ENCODE data around the gene FOXP1.
A peak's percentile ranks its signal among the peaks of the same experiment; 100 is the strongest.
"Not testable (repeated sequence)": the region's sequence is repeated elsewhere in the genome, so short reads cannot be mapped to it uniquely, and the experiment has no call there.

FOXP1 gene

DNA sequence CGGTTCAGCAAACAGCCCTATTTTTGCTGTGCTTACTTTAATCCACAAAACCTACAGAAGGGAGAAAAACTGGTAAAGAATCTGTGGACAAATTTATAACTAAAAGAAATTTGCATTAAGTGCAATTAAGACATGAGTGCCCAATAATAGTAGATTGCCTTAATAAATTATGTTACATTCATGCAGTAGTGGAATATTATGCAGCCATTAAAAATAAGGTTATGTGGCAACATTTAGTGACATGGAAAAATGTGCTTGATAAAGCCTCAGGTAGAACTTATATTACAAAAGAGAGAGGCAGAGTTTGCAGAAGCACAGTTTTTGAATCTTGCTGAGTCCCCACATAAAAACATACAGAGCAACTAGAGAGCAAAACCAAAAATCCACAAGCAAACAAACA, 253.0 kb downstream of the FOXP1 start:
- no peak for DNase-seq (ENCODE audit: low read depth)

- DNase-seq (ENCODE audit: low read depth) = no peak
Observed at GRCh38 chr3:71329817-71330216, 253.7 kb downstream of the FOXP1 start.

DNA sequence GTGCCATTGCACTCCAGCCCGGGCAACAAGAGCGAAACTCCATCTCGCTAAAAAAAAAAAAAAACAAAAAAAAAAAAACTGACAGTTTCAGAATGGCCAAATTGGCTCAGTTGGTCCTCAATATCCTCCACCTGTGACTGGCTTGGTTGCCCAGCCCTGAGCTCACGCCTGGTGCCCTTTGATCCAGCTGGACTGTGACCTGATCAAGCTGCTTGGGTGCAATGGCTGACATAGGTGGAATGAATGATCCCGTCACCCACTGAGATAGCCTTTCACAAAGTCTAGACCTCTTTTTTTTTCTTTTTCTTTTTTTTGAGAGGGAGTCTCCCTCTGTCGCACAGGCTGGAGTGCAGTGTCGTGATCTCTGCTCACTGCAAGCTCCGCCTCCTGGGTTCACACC, 254.6 kb downstream of the FOXP1 start:
- no peak for DNase-seq (ENCODE audit: low read depth)

- no peak for DNase-seq (ENCODE audit: low read depth)
Observed at GRCh38 chr3:71327936-71328335, 255.6 kb downstream of the FOXP1 start.

GRCh38 chr3:71325715-71326114, 257.8 kb downstream of the FOXP1 start:
- DNase-seq (ENCODE audit: low read depth) = no peak

- not testable (repeated sequence) for DNase-seq (ENCODE audit: low read depth)
Observed at GRCh38 chr3:71324224-71324623, 259.3 kb downstream of the FOXP1 start.

- DNase-seq (ENCODE audit: low read depth) = no peak
Observed at GRCh38 chr3:71323558-71323957, 260.0 kb downstream of the FOXP1 start.

DNA sequence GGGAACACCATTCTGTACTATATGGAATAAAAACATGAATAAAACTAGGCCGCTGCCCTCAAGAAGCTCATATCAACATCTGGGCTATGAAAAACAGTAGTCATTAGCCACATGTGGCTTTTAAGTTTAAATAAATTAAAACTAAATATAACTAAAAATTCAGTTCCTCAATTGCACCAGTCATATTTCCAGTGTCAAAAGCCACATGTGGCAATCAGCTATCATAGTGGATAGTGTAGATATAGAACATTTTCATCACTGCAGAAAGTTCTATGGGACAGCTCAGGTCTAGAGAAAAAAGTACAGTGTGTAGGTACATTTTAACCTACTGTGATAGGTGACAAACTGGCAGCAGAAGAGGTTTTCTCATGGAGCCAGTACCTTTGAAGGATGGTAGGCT, 261.4 kb downstream of the FOXP1 start:
- DNase-seq (ENCODE audit: low read depth) = no peak

- no peak for DNase-seq (ENCODE audit: low read depth)
Observed at GRCh38 chr3:71319771-71320170, 263.8 kb downstream of the FOXP1 start.

DNA sequence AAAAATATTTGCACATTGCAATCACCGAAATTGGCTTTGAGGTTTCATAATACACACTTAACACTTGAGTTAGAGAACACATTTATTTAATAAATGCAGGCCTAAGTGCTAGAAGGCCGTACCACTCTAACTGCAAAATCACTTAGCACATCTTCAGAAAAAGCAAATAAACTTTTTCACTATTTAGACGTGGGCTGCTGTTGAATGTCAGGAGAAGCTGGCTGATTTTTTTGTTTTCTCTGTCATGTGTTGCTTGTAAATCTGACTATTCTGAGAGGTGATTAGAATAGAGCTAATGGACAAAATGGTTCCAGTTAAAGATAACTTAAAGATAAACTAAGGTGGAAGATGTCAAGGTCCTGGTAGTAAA, 265.1 kb downstream of the FOXP1 start:
- no peak for DNase-seq (ENCODE audit: low read depth)

DNA sequence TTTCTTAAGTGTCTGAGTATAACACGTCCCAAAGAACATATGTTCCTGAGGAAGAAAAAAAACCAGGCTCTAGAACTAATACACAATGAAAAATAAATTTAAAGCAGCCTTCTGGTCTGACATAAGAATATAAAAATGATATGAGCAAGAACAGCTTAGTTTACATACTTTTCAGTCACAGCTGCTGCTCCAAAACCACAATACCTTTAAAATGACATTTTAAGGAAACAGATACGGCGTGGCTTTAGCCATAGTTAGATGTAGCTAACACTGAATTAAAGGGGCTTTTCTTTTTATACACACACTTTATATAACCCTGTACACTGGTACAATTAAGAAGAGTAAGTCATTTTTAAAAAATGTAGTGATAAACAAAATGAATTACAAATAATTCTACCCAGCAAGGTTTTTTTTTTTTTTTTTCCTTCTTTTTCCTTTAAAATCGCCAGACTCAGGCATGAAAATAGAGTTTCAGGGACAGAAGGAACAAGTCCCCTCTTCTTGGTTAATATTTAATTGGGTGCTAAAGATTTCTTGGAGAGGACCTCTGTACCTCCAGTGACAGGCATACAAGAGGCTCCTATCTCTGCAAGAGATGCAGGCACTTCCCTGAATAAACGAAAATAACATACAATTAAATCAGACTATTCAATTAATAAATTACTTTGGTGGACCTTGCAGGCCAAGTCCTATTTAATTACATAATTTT, 265.6 kb downstream of the FOXP1 start:
- no peak for DNase-seq (ENCODE audit: low read depth)

- no peak for DNase-seq (ENCODE audit: low read depth)
Observed at GRCh38 chr3:71317140-71317539, 266.4 kb downstream of the FOXP1 start.

GRCh38 chr3:71316066-71316777, 267.3 kb downstream of the FOXP1 start:
- DNase-seq (ENCODE audit: low read depth) = no peak

DNA sequence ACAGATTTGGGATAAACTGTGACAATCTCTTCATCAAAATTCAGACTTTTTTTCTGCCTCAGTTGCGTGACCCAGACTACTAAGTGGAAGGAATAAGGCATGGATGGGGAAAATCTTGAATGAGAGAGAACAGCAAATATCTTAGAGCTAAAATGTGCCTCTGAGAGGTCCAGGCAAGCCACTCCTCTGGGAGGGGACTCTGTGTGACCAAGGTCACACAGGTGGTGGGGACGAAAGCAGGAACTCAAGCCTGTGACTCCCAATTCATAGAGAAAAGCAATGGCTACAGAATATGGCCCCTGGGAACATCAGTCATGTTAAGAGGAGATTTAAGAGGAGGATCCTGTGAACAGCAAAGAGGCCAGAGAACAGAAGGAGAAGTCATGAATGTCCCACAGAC, 268.1 kb downstream of the FOXP1 start:
- DNase-seq (ENCODE audit: low read depth) = no peak

DNA sequence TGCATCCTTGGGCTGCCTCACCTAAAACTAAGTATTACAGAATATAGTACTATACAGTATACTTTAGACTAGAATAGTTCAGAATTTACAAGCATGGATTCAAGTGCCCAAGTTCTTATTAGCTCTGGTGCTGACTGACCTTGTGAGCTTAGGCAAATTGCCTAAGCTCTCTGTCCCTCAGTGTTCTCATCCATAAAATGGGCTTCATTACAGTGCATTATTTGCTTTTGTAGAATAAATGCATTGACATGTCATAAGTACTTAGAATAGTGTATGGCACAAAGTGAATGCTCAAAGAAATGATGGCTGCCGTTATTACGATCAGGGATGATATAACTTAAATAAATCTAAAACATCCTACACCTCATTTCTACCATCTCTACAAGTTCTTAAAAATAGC, 269.7 kb downstream of the FOXP1 start:
- DNase-seq (ENCODE audit: low read depth) = no peak

DNA sequence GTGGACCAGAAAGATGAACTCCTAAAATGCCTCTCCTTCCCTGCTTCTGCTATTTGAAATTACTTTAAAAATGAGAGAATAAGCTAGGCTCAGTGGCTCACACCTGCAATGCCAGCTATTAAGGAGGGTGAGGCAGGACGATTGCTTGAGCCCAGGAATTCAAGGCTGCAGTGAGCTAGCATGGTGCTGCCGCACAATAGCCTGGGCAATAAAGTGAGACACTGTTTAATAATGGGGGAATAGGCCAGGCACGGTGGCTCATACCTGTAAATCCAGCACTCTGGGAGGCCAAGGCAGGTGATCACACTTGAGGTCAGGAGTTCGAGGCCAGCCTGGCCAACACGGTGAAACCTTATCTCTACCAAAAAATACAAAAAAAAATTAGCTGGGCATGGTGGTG, 271.1 kb downstream of the FOXP1 start:
- DNase-seq (ENCODE audit: low read depth) = no peak

DNA sequence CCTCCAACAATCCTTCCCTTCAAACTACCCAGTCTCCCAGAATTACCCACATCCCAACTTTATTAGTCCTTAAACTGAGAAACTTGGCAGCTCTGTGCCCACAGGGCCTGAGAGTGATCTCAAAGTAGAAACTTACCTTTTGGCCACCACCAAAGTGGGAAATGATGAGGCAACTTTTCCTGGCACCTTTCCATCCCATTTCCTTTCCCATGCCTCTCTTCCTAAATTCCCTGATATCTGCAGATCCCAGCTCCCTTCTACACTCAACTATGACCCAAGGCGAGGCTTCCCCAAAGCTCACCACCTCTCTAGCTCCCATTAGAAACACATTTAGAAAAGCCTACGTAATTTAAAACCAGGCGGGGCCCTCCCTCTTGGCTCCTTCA, 271.9 kb downstream of the FOXP1 start:
- DNase-seq (ENCODE audit: low read depth) = no peak

DNA sequence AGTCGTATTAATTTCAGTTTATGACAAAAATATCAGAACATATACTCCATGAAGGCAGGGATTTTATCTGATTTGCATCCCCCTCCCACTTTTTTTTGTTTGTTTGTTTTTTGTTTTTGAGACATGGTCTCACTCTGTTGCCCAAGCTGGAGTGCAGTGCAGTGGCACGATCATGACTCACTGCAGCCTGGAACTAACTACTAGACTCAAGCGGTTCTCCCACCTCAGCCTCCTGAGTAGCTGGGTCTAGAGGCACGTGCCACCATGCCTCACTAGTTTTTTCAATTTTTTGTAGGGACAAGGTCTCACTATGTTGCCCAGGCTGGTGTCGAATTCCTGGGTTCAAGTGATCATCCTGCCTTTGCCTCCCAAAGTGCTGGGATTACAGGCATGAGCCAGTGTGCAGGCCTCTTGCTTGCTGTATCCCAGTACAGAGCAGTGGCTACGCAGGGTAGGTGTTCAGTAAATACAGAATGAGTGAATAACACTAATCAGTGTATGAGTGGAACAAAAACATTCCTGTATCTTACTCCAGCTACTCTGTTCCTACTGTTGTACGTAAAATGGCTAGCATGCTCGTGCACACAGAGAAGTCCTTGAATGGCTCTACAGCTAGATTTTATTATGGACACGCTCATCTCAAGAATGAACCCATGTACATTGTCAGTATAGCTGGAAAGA, 272.4 kb downstream of the FOXP1 start:
- no peak for DNase-seq (ENCODE audit: low read depth)

- no peak for DNase-seq (ENCODE audit: low read depth)
Observed at GRCh38 chr3:71310359-71310979, 273.1 kb downstream of the FOXP1 start.

- peak; percentile 40 for DNase-seq (ENCODE audit: low read depth)
Observed at GRCh38 chr3:71309886-71310285, 273.6 kb downstream of the FOXP1 start.

GRCh38 chr3:71309342-71309741, 274.2 kb downstream of the FOXP1 start:
- no peak for DNase-seq (ENCODE audit: low read depth)

DNA sequence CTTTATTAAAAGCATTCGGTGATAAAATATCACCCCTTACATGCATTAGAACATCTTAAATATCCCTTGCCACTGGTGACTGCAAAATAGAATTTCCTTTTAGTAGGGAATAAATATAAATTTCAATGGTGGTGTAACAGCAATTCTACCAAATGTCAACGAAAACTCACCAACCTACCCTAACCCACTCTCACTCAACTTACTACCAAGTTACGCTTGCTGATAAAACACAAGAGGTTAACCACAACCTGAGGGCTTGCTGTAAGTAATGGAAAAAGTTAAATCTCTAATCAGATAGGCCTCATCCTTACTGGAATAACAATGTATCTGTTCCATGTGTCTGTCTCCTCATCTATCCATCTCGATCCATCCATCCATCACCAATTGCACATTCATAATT, 274.7 kb downstream of the FOXP1 start:
- no peak for DNase-seq (ENCODE audit: low read depth)

Measured in non-pigmented ciliary epithelial cell (primary cell).